Measurements from ENCODE around the gene TACC3.

The TACC3 gene

GRCh38 chr4:1746919-1747602, 25.7 kb downstream of the TACC3 start:
- DNase-seq (ENCODE audit: low spot score) = peak; percentile 41

- DNase-seq (ENCODE audit: low spot score) = no peak
Observed at GRCh38 chr4:1747603-1747967, 26.3 kb downstream of the TACC3 start.

- peak; percentile 37 for DNase-seq (ENCODE audit: low spot score)
Observed at GRCh38 chr4:1748465-1748995, 27.2 kb downstream of the TACC3 start.

GRCh38 chr4:1749370-1749769, 28.0 kb downstream of the TACC3 start:
- DNase-seq (ENCODE audit: low spot score) = no peak

GRCh38 chr4:1749826-1750225, 28.5 kb downstream of the TACC3 start:
- DNase-seq (ENCODE audit: low spot score) = no peak

- DNase-seq (ENCODE audit: low spot score) = no peak
Observed at GRCh38 chr4:1750381-1751154, 29.2 kb downstream of the TACC3 start.

GRCh38 chr4:1751155-1751918, 30.0 kb downstream of the TACC3 start:
- no peak for DNase-seq (ENCODE audit: low spot score)

- DNase-seq (ENCODE audit: low spot score) = no peak
Observed at GRCh38 chr4:1751919-1752283, 30.6 kb downstream of the TACC3 start.

- DNase-seq (ENCODE audit: low spot score) = no peak
Observed at GRCh38 chr4:1752284-1753041, 31.1 kb downstream of the TACC3 start.

GRCh38 chr4:1753294-1753696, 32.0 kb downstream of the TACC3 start:
- DNase-seq (ENCODE audit: low spot score) = no peak

- DNase-seq (ENCODE audit: low spot score) = no peak
Observed at GRCh38 chr4:1753697-1754311, 32.5 kb downstream of the TACC3 start.

- DNase-seq (ENCODE audit: low spot score) = no peak
Observed at GRCh38 chr4:1754336-1754735, 33.0 kb downstream of the TACC3 start.

GRCh38 chr4:1755297-1755696, 34.0 kb downstream of the TACC3 start:
- DNase-seq (ENCODE audit: low spot score) = no peak

- DNase-seq (ENCODE audit: low spot score) = no peak
Observed at GRCh38 chr4:1756079-1756478, 34.8 kb downstream of the TACC3 start.

GRCh38 chr4:1756893-1757779, 35.8 kb downstream of the TACC3 start:
- DNase-seq (ENCODE audit: low spot score) = no peak

- DNase-seq (ENCODE audit: low spot score) = no peak
Observed at GRCh38 chr4:1757836-1758235, 36.5 kb downstream of the TACC3 start.

GRCh38 chr4:1758306-1759121, 37.2 kb downstream of the TACC3 start:
- DNase-seq (ENCODE audit: low spot score) = no peak

- DNase-seq (ENCODE audit: low spot score) = no peak
Observed at GRCh38 chr4:1759170-1759817, 38.0 kb downstream of the TACC3 start.

- no peak for DNase-seq (ENCODE audit: low spot score)
Observed at GRCh38 chr4:1759818-1760223, 38.5 kb downstream of the TACC3 start.

All from COLO829 (cell line).